Common myeloid progenitor, CD34-positive (primary cell): ENCODE data around the gene SOWAHC.

Source experiments
- CTCF ChIA-PET: fragments of 350-600 bp; sonication (Branson Sonifier 250); formaldehyde crosslinking; loops from one replicate; lab custom pipeline; 2021; ENCODE audit warnings: antibody characterized with exemption; lab: Charles Lee
- POLR2A ChIA-PET: fragments of 350-600 bp; sonication (Branson Sonifier 250); formaldehyde crosslinking; loops from one replicate; lab custom pipeline; 2021; ENCODE audit warnings: antibody characterized with exemption; lab: Charles Lee
- DNase-seq, 3 donors: peaks; one replicate each; pipeline versions ENCODE4 v3.0.0 to v3.0.0-alpha.2; 2013
- H3K27ac ChIP-seq, 2 experiments: 1 replicate in 1 of 2; 2 replicates in 1 of 2; pipeline ENCODE4 v1.7.0; 2013; ENCODE audit warnings: inconsistent platforms in 2 of 2, low read length in 2 of 2, mild to moderate bottlenecking in 2 of 2, low read depth in 1 of 2, moderate library complexity in 1 of 2; ENCODE audit not compliant: severe bottlenecking in 2 of 2, insufficient read depth in 1 of 2, poor library complexity in 1 of 2
- H3K27me3 ChIP-seq, 5 experiments: replicated peaks in 2 of 5; 1 replicate in 3 of 5; 2 replicates in 2 of 5; pipeline versions ENCODE4 v1.6.1 to v1.7.0; 2013; ENCODE audit warnings: low read length in 4 of 5, mild to moderate bottlenecking in 2 of 5, moderate library complexity in 2 of 5, inconsistent platforms in 1 of 5; ENCODE audit not compliant: insufficient read depth in 5 of 5, control insufficient read depth in 4 of 5
- H3K36me3 ChIP-seq, 4 experiments: 1 replicate in 2 of 4; 2 replicates in 2 of 4; pipeline versions ENCODE4 v1.6.1 to v1.7.0; 2013; ENCODE audit warnings: low read length in 3 of 4, control low read depth in 1 of 4, mild to moderate bottlenecking in 1 of 4; ENCODE audit not compliant: control insufficient read depth in 4 of 4, insufficient read depth in 4 of 4
- H3K4me1 ChIP-seq, 4 experiments: 1 replicate in 3 of 4; 2 replicates in 1 of 4; pipeline versions ENCODE4 v1.6.1 to v1.7.1; 2013; ENCODE audit warnings: low read length in 3 of 4, mild to moderate bottlenecking in 3 of 4, control low read depth in 1 of 4, inconsistent platforms in 1 of 4, moderate library complexity in 1 of 4; ENCODE audit not compliant: control insufficient read depth in 4 of 4, insufficient read depth in 4 of 4; ENCODE audit errors: control extremely low read depth in 1 of 4
- H3K4me3 ChIP-seq, 7 experiments: 1 replicate in 4 of 7; 2 replicates in 3 of 7; pipeline versions ENCODE4 v1.5.1 to v1.7.0; 2013; ENCODE audit warnings: mild to moderate bottlenecking in 7 of 7, low read length in 6 of 7, moderate library complexity in 6 of 7, inconsistent platforms in 2 of 7, low read depth in 2 of 7, control low read depth in 1 of 7; ENCODE audit not compliant: insufficient read depth in 4 of 7, control insufficient read depth in 1 of 7; ENCODE audit errors: extremely low read depth in 1 of 7
- H3K9me3 ChIP-seq, 5 experiments: 1 replicate in 4 of 5; 2 replicates in 1 of 5; pipeline versions ENCODE4 v1.6.1 to v1.7.1; 2013; ENCODE audit warnings: low read length in 4 of 5, mild to moderate bottlenecking in 2 of 5, inconsistent platforms in 1 of 5, low read depth in 1 of 5, moderate library complexity in 1 of 5; ENCODE audit not compliant: control insufficient read depth in 4 of 5, insufficient read depth in 2 of 5; ENCODE audit errors: control extremely low read depth in 1 of 5
- whole genome bisulfite sequencing: methylation state at CpG from one replicate; pipeline ENCODE4 v1.1.5; 2013; ENCODE audit not compliant: insufficient coverage; 5-methylcytosine and 5-hydroxymethylcytosine counted together

The SOWAHC gene

GRCh38 chr2:109630441-109631430 lies 16.6 kb downstream of the SOWAHC start:
- CTCF ChIA-PET: no interaction called here
- WGBS: 84% methylated on average over 9 of the region's 19 CpGs
- POLR2A ChIA-PET: no interaction called here

GRCh38 chr2:109631741-109632140 lies 17.6 kb downstream of the SOWAHC start:
- Histone ChIP-seq H3K27ac (no peak overlapping the region), H3K4me3 (no peak overlapping the region), H3K4me1 (peaks cover 0 to 2% (median 0%) of the 10 kb centered on the region in 4 experiments), H3K36me3 (no peaks in the 10 kb centered on the region), H3K9me3 (peaks cover 0 to 3% (median 0%) of the 10 kb centered on the region in 5 experiments), H3K27me3 (peaks cover 0 to under 1% (median 0%) of the 10 kb centered on the region in 5 experiments)
- ChIA-PET CTCF (no interaction called here), POLR2A (no interaction called here)
- 100% methylated on average over 1 of the region's 3 CpGs for WGBS
- DNase-seq: no peak

More at GRCh38 chr2:109630441-109631430, 16.6 kb downstream of the SOWAHC start:
- Histone ChIP-seq H3K4me1 (peaks cover 0 to 2% (median 0%) of the 10 kb centered on the region in 4 experiments), H3K36me3 (no peaks in the 10 kb centered on the region), H3K27me3 (peaks cover 0 to 4% (median 0%) of the 10 kb centered on the region in 5 experiments), H3K27ac (no peak overlapping the region), H3K4me3 (no peak overlapping the region), H3K9me3 (peaks cover 0 to under 1% (median 0%) of the 10 kb centered on the region in 5 experiments)
- no peak for DNase-seq

DNA sequence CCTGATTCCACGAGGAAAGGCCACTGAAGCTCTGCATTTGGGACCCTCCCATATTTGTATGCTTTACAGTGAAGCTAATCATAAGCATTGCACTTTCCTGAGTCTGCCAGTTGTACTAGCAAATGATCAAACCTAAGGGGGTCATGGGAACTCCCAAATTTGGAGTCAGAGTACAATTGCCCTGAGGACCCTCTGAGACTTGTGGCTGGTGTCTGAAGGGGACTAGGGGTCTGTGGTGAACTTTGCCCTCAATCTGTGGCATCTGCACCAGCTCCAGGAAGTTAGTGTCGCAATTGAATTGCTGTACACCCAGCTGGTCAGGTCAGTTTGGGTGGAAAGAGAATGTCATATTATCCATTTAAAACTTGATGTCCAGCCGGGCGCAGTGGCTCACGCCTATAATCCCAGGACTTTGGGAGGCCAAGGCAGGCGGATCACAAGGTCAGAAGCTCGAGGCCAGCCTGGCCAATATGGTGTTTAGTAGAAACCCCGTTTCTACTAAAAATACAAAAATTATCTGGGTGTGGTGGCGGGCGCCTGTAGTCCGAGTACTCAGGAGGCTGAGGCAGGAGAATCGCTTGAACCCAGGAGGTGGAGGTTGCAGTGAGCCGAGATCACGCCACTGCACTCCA lies 18.1 kb downstream of the SOWAHC start:
- no peak for DNase-seq
- POLR2A ChIA-PET: no interaction called here
- 94% methylated on average over 13 of the region's 14 CpGs for WGBS
- peaks cover 0 to 3% (median 0%) of the 10 kb centered on the region in 5 experiments for H3K9me3 ChIP-seq
- no peaks in the 10 kb centered on the region for H3K27me3 ChIP-seq
- H3K4me1 ChIP-seq: peaks cover 0 to 2% (median 0%) of the 10 kb centered on the region in 4 experiments
- no peak overlapping the region for H3K27ac ChIP-seq
- CTCF ChIA-PET: no interaction called here
- no peaks in the 10 kb centered on the region for H3K36me3 ChIP-seq
- H3K4me3 ChIP-seq: no peak overlapping the region

- ChIA-PET POLR2A (no interaction called here), CTCF (no interaction called here)
- Histone ChIP-seq H3K4me1 (peaks cover 0 to 2% (median 0%) of the 10 kb centered on the region in 4 experiments), H3K36me3 (no peaks in the 10 kb centered on the region), H3K27ac (no peak overlapping the region), H3K4me3 (no peak overlapping the region), H3K27me3 (no peaks in the 10 kb centered on the region), H3K9me3 (peaks cover 0 to 3% (median 0%) of the 10 kb centered on the region in 5 experiments)
- DNase-seq: no peak
- 95% methylated on average over 5 of the region's 10 CpGs for WGBS
These were observed 19.3 kb downstream of the SOWAHC start for GRCh38 chr2:109633284-109633961.

- Histone ChIP-seq H3K9me3 (peaks cover 0 to 3% (median 0%) of the 10 kb centered on the region in 5 experiments), H3K27ac (no peak overlapping the region), H3K4me3 (no peak overlapping the region), H3K36me3 (no peaks in the 10 kb centered on the region), H3K27me3 (no peaks in the 10 kb centered on the region), H3K4me1 (peaks cover 0 to 2% (median 0%) of the 10 kb centered on the region in 4 experiments)
- DNase-seq: no peak
- ChIA-PET POLR2A (no interaction called here), CTCF (no interaction called here)
- 100% methylated on average over 10 of the region's 11 CpGs for WGBS
These were observed 21.5 kb downstream of the SOWAHC start for GRCh38 chr2:109635426-109636304.

DNA sequence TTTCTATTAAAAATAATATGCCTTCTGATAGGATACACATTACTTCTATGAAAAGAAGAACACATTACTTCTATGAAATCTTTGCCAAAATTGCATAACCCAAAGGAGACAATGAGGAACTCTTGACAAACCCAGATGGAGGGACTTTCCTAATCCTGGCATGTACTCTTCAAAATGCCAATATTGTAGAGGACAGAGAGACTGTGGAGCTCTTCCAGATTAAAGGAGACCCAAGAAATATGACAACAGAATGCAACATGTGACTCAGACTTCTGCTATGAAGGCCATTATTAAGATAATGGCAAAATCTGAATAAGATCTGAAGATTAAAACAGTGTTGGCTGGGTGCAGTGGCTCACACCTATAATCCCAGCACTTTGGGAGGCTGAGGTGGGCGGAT lies 22.2 kb downstream of the SOWAHC start:
- H3K4me3 ChIP-seq: no peak overlapping the region
- DNase-seq: no peak
- POLR2A ChIA-PET: no interaction called here
- no peaks in the 10 kb centered on the region for H3K27me3 ChIP-seq
- CTCF ChIA-PET: no interaction called here
- peaks cover 0 to 2% (median 0%) of the 10 kb centered on the region in 4 experiments for H3K4me1 ChIP-seq
- peaks cover 0 to 3% (median 0%) of the 10 kb centered on the region in 5 experiments for H3K9me3 ChIP-seq
- no peak overlapping the region for H3K27ac ChIP-seq
- no peaks in the 10 kb centered on the region for H3K36me3 ChIP-seq
- 80% methylated on average over 1 of the region's 1 CpG for WGBS
